ENCODE results near the gene AFF3.

AFF3 gene

GRCh38 chr2:99836690-99837605, 305.4 kb downstream of the AFF3 start:
- no peak for DNase-seq (ENCODE audit: low read depth in 2 of 3, low spot score in 1 of 3)

- DNase-seq (ENCODE audit: low read depth in 2 of 3, low spot score in 1 of 3): no peak
Observed at GRCh38 chr2:99834426-99834825, 308.0 kb downstream of the AFF3 start.

- no peak for DNase-seq (ENCODE audit: low read depth in 2 of 3, low spot score in 1 of 3)
Observed at GRCh38 chr2:99833586-99834201, 308.7 kb downstream of the AFF3 start.

GRCh38 chr2:99832926-99833325, 309.5 kb downstream of the AFF3 start:
- no peak for DNase-seq (ENCODE audit: low read depth in 2 of 3, low spot score in 1 of 3)

DNA sequence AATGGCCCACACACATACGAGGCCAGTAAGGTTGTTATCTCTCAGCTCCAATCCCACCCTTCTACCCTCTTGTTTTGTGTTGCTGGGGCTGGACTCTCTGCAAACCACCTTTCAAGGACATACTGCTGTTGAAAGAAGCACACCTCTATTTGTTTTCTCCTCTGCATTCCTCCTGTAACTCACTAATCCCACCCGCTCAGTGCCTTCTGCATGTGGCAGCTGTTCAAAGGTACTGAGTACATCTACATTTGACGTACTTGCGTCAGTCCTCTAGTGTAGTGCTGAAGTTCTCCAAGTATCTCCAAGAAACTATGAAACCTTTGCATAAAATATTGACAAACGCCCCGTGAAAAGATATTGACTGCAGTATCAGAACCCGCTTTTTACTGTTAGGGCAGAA, 310.6 kb downstream of the AFF3 start:
- DNase-seq (ENCODE audit: low read depth in 2 of 3, low spot score in 1 of 3): no peak

DNA sequence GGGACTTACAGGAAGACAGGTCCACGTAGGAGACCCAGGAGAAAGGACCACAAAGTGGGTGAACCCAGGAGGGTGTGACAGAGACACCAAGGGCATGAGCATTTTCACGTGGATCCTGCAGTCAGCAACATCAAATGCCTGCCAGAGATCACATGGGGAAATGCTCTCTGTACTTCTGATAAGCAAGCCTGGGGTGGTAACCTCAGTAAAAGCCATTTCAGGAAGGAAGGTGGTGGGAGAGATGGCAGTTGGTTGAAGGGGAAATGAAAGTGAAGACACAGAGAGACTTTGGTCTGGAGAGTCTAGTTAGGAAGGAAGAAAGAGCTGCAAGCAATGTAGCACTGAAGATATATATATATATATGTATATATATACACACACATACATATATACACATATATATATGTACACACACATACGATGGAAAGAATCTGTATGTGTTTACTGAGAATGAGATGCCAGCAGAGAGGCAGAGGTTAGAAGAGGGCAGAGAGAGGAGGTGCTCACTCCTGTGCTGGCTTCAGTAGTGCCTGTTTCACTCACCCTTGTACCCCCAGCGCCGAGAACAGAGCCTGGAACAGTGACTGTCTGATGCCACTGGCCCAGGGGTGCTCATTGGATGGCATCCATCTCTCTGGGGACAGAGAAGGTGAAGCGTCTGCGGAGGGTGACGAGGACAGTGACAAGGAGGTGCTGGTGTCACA, 314.9 kb downstream of the AFF3 start:
- no peak for DNase-seq (ENCODE audit: low read depth in 2 of 3, low spot score in 1 of 3)

DNA sequence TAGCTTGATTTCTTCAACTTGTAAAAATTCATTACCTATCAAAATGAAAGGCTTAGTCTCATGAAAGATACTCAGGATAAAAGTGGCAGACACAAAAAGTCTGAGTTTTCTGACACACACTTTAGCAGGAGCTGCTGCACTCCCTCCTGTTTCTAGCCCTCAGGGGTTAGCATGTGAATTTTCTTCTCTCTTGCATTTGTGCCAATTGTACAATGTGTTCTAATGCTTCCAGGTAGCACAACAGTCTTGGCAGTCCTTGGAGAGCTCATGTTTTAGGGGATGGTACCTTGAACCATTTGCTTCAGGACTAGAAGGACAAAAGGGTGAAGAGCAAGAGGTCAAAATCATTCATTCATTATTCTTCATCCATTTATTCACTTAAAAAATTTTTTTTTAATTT, 316.8 kb downstream of the AFF3 start:
- DNase-seq (ENCODE audit: low read depth in 2 of 3, low spot score in 1 of 3): no peak

DNA sequence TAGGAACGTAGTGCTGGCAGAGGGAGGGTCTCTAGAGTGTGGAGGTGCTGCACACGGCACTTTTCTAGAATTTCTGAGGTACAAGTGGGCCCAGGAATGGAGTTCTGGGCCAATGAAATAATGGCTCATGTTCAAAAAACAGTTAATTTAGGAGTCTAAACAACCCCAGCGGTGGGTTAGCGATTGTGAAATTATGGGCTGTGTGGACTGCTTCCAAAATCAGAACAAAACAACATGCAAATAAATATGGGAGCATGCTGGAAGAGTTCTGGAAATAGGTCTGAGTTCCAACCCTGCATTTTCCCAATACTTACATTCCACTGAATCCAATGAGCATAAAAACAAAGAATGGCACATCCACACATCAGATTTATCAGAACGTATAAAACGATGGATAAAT, 317.6 kb downstream of the AFF3 start:
- no peak for DNase-seq (ENCODE audit: low read depth in 2 of 3, low spot score in 1 of 3)

GRCh38 chr2:99822474-99823207, 319.7 kb downstream of the AFF3 start:
- DNase-seq (ENCODE audit: low read depth in 2 of 3, low spot score in 1 of 3): no peak

DNA sequence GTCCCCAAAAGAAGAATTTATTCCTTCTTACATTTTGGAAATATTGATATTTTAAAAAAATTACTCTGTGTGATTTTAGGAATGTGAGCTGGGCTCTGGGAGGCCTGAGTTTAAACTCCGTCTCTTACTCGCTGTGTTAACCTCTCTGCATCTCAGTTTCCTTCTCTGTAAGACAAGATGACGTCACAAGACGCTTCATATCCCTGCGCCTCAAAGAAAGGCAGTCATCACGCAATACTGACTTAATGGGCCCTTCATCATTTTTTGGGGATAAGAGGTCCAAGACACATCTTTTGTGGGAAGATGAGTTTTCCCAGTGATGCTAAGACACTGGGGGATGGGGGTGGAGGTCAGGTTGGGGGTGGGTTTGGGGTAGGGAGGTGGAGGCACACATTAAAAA, 320.4 kb downstream of the AFF3 start:
- no peak for DNase-seq (ENCODE audit: low read depth in 2 of 3, low spot score in 1 of 3)

- no peak for DNase-seq (ENCODE audit: low read depth in 2 of 3, low spot score in 1 of 3)
Observed at GRCh38 chr2:99821572-99821971, 320.8 kb downstream of the AFF3 start.

- no peak for DNase-seq (ENCODE audit: low read depth in 2 of 3, low spot score in 1 of 3)
Observed at GRCh38 chr2:99821039-99821438, 321.4 kb downstream of the AFF3 start.

- DNase-seq (ENCODE audit: low read depth in 2 of 3, low spot score in 1 of 3): no peak
Observed at GRCh38 chr2:99819766-99820165, 322.6 kb downstream of the AFF3 start.

DNA sequence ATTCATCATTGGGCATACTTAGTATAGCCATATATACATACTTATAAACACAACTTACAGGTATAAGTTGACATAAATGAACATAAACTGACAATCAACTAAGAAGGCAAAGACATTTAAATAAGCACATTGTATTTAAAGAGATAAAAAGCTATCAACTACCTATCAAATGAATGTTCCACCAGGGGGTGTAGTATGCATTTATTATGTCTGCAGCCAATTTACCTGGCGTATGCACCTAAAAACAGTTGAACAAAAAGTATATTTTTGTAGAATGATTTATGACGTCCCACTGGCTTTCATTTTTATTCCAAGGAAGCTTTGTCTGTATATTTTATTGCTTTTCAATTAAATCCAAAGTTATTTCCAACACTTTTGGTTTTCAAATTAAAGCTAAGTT, 323.5 kb downstream of the AFF3 start:
- no peak for DNase-seq (ENCODE audit: low read depth in 2 of 3, low spot score in 1 of 3)

- DNase-seq (ENCODE audit: low read depth in 2 of 3, low spot score in 1 of 3): no peak
Observed at GRCh38 chr2:99816908-99817307, 325.5 kb downstream of the AFF3 start.

GRCh38 chr2:99812426-99812825, 330.0 kb downstream of the AFF3 start:
- DNase-seq (ENCODE audit: low read depth in 2 of 3, low spot score in 1 of 3): no peak

DNA sequence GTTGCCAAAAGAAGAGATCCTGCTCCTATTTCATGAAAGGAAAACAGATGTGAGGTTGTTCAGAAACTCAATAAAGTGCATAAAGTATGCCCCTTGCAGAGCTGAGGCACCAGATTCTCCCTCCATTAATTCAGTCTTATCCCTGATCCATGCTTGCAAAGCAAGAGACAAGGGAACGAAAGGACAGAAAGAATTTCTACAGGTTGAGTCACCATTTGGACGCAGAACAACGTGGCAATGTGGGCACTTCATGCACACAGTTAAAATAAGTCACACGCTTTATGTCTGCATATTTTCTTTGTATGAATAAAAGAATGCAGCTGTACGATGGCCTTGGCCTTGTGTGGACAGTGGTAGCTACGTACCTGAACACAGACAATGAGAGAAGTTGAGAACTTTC, 330.8 kb downstream of the AFF3 start:
- no peak for DNase-seq (ENCODE audit: low read depth in 2 of 3, low spot score in 1 of 3)

DNA sequence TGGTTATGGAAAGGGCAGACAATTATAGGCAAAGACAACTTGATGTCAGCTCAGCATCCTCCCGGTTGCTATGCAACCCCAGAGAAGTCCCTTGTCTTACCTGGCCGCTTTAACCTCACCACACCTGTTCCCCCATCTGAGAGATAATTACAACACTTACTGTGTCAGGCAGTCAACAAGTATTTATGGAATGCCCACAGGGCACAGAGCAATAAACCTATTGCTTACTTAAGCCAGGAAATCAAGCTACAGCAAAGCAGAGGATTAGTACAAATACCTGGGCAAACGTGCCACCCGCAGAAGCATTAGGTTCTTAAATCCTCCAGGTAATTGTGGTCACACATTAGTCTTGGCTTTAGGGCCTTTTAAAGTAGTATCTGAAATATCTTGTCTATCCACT, 332.2 kb downstream of the AFF3 start:
- DNase-seq (ENCODE audit: low read depth in 2 of 3, low spot score in 1 of 3): no peak

DNA sequence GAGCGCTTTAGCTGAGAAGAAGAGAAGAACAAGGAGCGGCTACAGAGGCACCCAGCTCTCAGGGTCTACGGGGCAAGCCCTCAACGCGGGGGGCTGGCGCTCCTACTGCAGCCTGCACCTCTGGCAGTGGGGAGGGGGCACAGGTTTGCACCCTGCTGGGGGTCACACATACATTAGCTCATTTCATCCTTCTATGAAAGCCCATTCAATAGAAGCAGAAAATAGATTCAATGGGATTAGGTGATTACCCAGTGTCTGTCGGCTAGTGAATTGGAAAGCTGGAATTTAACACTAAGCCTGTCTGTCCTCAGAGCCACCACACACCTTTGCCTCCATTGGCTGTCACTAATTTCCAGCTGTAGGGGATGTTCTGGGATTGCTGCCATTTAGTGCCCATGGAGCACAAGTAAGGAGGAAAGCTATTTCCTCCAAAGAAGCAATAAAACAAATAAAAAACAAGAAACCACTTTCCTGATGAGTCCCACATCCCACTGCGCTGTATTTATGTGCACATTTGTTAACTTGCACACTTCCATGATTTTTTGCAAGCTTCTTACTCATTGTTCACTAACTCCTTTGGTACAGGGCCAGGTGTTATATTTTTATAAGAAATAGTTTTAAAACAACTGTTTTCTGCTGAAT, 333.0 kb downstream of the AFF3 start:
- no peak for DNase-seq (ENCODE audit: low read depth in 2 of 3, low spot score in 1 of 3)

- no peak for DNase-seq (ENCODE audit: low read depth in 2 of 3, low spot score in 1 of 3)
Observed at GRCh38 chr2:99808361-99809200, 333.8 kb downstream of the AFF3 start.
